ENCODE results near the gene UPF2.
"Not testable (repeated sequence)": the region's sequence is repeated elsewhere in the genome, so short reads cannot be mapped to it uniquely, and the experiment has no call there.

UPF2 gene

DNA sequence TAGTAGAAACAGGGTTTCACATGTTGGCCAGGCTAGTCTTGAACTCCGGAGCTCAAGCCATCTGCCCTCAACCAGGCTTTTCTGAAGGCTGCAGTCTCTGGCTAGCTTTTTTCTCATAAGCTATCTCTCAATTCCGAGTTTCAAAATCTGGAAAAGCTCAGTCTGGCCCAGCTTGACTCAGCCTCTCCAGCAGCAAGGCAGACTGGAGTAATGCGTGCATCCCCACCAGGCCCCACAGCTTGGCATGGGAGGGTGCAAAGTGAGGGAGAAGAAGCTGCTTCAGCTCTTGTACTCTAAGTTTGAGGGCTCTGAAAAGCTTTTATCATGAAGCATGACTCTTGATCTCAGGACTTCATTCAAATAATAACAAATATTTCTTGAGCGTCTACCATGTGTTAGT is 30.9 kb upstream of the UPF2 start:
- TF ChIP-seq, protein P1, sequence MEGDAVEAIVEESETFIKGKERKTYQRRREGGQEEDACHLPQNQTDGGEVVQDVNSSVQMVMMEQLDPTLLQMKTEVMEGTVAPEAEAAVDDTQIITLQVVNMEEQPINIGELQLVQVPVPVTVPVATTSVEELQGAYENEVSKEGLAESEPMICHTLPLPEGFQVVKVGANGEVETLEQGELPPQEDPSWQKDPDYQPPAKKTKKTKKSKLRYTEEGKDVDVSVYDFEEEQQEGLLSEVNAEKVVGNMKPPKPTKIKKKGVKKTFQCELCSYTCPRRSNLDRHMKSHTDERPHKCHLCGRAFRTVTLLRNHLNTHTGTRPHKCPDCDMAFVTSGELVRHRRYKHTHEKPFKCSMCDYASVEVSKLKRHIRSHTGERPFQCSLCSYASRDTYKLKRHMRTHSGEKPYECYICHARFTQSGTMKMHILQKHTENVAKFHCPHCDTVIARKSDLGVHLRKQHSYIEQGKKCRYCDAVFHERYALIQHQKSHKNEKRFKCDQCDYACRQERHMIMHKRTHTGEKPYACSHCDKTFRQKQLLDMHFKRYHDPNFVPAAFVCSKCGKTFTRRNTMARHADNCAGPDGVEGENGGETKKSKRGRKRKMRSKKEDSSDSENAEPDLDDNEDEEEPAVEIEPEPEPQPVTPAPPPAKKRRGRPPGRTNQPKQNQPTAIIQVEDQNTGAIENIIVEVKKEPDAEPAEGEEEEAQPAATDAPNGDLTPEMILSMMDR (IDR thresholded peaks at IDR 0.05; ENCODE audit: low read depth, low read length, missing control alignments), result no peak
- H3K4me3 ChIP-seq (replicated peaks; ENCODE audit: low read depth, low read length), result no peak overlapping the region
- no peak for DNase-seq (ENCODE audit: extremely low read depth, low read depth)

DNA sequence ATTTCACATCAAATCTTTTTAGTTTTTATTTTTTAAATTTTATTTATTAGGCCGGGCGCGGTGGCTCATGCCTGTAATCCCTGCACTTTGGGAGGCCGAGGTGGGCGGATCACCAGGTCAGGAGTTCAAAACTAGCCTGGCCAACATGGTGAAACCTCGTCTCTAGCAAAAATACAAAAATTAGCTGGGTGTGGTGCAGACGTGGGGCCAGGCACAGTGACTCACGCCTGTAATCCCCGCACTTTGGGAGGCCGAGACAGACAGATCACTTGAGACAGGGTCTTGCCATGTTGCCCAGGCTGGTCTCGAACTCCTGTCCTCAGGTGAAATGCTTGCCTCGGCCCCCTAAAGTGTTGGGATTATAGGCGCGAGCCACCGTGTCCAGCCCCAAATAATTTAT is 28.8 kb upstream of the UPF2 start:
- not testable (repeated sequence) for DNase-seq (ENCODE audit: extremely low read depth, low read depth); H3K4me3 ChIP-seq (replicated peaks; ENCODE audit: low read depth, low read length)

DNA sequence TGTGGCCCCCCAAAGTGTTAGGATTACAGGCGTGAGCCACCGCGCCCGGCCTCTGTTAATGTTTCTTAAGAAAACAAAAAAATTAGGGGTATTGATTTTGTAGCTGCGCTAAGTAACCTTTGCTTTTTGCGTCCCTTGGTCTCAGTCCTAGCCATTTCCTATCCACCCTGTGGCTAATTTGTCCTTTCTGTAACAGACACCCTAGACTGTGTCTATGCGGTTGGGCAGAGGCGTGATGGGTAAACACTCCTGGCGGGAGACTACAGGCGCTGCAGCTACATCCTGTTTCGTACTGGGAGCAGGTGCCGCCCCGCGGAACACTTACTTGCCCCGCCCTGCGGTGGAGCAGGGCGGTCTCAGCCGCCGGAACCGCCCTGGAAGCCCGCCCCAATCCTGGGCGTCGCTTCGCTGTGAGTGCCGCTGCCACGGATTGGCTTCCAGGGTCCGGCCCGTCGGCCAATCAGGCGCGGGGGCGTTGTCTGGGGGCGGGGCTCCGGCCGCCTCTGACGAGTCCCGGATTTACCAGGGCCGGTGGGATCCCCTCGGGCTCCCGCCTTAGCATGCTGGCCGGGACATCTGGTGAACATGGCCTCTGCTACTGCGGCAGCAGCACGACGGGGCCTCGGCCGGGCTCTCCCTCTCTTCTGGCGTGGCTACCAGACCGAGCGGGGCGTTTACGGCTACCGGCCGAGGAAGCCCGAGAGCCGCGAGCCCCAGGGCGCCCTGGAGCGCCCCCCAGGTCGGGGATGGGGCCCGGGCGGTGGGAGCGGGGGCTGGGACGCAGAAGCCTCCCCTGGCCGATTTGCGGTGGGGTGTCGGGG is 26.1 kb upstream of the UPF2 start, which contains the start of gene DHTKD1:
TSS of gene DHTKD1 (plus strand) at position 506 of the 821 bp plus-strand sequence. CDS start at position 586, 80 bp downstream.
- TF ChIP-seq, protein P1 (IDR thresholded peaks at IDR 0.05; ENCODE audit: low read depth, low read length, missing control alignments), result peak; percentile 24
- peak; percentile 89 for DNase-seq (ENCODE audit: extremely low read depth, low read depth)

DNA sequence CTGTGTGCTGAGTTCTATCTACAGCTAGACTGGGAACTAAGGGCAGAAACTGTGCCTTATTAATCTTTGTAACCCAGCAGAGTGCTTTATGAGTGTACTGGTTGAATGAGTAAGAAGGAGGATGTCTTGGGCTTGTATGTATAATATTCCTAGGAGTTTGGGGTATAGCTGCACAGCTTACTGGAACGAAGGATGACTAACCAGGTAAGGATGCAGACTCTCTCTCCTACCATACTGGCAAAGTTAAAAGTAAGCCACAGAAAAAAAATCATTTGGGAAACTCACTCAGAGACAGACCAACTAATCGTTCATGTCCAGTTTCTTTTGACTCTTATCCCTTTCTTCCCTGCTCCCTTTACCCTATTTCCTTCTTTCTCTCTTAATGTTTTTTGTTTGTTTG is 24.7 kb upstream of the UPF2 start:
- TF ChIP-seq, protein P1 (IDR thresholded peaks at IDR 0.05; ENCODE audit: low read depth, low read length, missing control alignments), result no peak
- H3K4me3 ChIP-seq (replicated peaks; ENCODE audit: low read depth, low read length), result no peak overlapping the region
- no peak for DNase-seq (ENCODE audit: extremely low read depth, low read depth)

More for the DNA sequence above, 26.1 kb upstream of the UPF2 start, which contains the start of gene DHTKD1:
- peak within 1 kb of the TSS; percentile 64 for H3K4me3 ChIP-seq (replicated peaks; ENCODE audit: low read depth, low read length)

DNA sequence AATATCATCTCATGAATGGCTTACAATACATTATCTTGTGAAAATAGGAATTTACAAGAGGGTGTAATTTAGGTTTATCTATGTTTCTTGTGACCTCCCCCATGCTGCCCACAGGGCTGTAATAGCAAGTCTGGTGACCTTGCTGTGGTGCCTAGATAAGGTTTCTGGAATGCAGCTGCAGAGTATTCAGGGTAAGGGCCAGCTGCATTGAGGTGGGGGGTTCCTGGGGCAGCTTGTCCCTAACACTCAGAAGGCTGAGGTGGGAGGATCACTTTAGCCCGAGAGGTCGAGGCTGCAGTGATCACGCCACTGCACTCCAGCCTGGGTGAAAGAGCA is 20.8 kb upstream of the UPF2 start:
- TF ChIP-seq, protein P1 (IDR thresholded peaks at IDR 0.05; ENCODE audit: low read depth, low read length, missing control alignments), result no peak
- no peak overlapping the region for H3K4me3 ChIP-seq (replicated peaks; ENCODE audit: low read depth, low read length)
- DNase-seq (ENCODE audit: extremely low read depth, low read depth), result no peak

DNA sequence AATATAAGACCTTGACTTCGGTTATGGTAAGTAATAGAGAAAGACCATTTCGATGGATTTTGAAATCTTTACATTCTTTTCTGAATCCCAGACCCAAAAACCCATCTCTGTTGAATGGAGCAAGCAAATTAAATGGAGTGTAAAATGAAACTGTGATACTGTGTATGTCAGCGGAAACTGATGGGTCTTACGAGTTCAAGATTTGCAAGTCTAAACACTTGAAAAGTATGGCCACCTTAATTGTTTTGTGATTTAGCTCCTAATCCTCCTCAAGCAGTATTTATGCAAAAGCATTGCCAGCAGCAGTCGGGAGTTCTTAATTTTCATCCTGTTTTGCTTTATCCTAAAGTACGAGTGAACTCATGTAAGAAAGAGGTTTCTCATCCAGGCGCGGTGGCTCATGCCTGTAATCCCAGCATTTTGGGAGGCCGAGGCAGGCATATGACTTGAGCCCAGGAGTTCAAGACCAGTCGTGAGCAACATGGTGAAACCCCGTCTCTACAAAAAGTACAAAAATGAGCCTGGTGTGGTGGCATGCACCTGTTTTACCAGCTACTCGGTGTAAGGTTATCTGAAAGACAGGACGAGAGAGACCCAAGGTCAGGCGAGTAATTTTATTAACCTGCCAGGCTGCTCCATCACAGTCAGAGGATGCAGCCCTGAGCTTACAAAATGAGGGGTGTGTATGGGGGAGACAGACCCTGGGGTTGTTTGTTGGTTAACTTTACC is 20.3 kb upstream of the UPF2 start:
- H3K4me3 ChIP-seq (replicated peaks; ENCODE audit: low read depth, low read length), result no peak overlapping the region

DNA sequence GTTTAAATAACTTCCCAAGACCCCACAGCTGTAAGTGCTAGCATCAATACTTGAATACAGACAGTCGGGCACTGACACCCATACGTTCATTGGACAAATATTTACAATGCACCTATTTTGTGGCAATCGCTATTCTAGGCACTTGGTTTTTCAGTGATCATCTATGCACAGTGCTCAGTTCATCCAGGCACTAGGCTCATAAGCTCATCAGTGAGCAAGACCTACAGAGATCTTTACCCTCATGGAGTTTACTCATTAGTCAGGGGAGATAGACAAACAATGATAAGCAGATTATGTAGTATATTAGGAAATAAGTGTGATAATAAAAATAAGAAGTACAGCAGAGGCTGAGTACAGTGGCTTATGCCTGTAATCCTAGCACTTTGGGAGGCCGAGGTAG is 18.5 kb upstream of the UPF2 start:
- no peak for DNase-seq (ENCODE audit: extremely low read depth, low read depth)
- TF ChIP-seq, protein P1 (IDR thresholded peaks at IDR 0.05; ENCODE audit: low read depth, low read length, missing control alignments), result no peak
- no peak overlapping the region for H3K4me3 ChIP-seq (replicated peaks; ENCODE audit: low read depth, low read length)

More for the DNA sequence above, 20.3 kb upstream of the UPF2 start:
- no peak for DNase-seq (ENCODE audit: extremely low read depth, low read depth)
- TF ChIP-seq, protein P1 (IDR thresholded peaks at IDR 0.05; ENCODE audit: low read depth, low read length, missing control alignments), result no peak
